Stimulated activated CD4-positive, alpha-beta T cell treated with anti-CD3 and anti-CD28 coated beads, Interleukin-4, amount 100 ng/mL, for 1 hour (primary cell): ENCODE data around the gene ZNF425.
"Not testable (repeated sequence)": the region's sequence is repeated elsewhere in the genome, so short reads cannot be mapped to it uniquely, and the experiment has no call there.

Source experiments
- DNase-seq: peaks from one replicate; pipeline ENCODE4 v3.0.0-alpha.2; 2020

ZNF425 gene, protein sequence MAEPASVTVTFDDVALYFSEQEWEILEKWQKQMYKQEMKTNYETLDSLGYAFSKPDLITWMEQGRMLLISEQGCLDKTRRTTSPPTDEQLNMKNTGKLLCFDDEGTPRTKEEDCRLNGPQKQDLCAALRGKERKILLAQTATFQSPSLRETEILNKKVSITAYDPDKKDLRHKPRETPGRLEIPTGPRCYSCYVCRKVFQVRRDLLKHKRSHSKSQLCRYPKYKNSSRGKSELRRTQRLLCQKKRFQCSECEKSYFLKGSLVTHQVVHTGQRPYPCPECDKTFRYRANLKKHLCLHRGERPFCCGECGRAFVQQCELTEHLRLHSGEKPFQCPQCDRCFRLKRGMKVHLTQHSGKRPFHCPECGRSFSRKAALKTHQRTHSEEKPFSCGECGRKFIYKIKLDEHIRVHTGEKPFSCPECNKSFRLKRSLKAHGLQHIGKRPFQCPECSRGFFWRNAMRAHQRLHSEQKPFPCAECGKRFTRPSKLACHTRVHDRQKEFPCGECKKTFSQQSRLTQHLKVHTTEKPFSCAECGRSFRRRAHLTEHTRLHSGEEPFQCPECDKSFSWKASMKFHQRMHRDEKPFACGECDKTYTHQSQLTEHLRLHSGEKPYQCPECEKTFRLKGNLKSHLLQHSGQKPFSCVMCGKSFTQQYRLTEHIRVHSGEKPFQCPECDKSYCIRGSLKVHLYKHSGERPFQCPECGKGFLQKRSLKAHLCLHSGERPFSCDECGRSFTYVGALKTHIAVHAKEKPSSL

DNA sequence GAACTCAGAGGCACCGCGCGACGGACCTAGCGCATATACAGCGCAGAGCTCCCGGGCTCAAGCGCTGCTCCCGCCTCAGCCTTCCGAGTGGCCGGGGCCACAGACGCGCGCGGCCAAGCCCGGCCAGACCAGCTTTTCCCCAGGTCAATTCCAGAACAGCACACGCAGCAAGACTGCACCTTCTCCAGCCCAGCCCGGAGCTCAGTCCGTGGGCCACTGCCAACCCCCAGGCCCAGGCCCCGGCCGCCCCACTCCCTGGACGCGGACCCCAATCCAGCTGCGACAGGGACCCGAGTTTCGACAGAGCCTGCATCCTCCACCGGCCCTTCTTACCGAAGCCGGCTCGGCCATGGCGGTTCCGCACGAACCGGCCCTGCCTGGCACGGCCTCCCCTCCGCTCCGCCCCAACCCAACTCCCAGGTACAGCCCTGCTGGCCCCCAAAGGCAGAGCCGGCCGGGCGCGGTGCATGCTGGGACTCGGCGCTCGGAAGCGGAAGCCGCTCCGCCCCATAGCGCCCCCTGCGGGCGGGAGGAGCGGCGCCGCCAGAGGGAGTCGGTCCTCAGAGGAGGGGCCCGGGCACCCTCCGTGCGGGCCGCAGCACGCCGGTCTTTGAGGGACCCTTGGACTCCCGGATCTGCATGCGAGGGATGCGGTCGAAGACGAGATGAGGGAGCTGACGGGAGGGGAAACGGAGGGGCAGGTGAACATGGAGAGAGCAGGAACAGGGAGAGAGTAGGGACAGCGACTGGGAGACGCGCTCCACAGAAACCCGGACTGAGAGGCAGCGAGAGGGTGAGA, at the start of gene ZNF425:
TSS of gene ZNF425 (minus strand) at position 462 of the 799 bp plus-strand sequence. CDS start at position 351, 111 bp downstream.
- DNase-seq: peak; percentile 96

DNA sequence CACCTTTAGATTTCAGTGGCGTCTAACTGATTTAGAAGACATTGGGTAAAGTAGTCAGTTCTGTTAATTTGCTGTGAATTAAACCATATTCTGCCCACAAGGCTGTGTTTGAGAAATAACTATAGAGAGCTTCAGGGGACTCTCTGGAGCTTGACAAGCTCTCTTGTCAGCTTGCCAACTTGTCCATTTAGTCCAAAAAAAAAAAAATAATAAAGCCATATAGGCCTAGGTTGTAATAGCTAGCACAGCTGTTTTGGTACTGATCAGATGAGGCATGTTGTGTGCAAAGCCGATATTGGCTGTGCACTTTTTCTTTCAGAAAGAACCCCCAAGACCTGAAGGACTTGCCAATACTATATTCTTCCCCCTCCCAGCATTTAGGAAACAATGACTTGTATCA, 49.0 kb upstream of the ZNF425 start:
- no peak for DNase-seq

DNA sequence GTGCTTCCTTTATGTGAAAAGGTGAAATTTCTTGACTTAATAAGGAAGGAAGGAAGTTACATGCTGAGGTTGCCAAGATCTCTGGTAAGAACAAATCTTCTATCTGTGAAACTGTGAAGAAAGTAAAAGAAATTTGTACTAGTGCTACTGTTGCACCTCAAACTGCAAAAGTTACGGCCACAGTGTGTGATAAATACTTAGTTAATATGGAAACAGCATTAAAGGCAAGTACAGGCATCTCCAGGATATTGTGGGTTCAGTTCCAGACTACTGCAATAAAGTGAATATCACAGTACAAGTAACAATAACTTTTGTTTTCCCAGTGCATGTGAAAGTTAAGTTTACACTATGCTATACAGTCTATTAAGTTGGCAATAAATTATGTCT, 46.4 kb upstream of the ZNF425 start:
- DNase-seq: no peak

DNA sequence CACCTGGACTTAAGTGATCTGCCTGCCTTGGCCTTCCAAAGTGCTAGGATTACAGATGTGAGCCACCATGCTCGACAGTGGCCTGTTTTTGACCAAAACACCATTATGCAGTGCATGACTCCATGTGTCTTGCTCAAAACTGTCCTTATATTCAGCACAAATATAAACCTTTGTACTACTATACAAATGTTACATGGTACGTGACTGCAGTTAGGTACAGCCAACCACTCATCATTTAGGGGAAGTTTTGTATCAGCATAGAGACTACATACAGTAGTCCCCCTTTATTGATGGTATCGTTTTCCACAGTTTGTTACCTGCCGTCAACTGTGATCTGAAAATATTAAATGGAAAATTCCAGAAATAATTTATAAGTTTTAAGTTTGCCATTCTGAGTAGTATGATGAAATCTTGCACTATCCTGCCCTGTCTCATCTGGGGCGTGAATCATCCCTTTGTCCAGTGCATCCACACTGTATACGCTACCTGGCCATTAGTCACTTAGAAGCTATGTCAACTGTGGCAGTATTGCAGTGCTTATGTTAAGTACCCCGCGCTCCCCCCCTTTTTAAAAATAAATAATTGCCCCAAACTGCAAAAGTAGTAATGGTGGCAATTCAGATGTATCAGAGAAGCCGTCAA, 45.9 kb upstream of the ZNF425 start:
- no peak for DNase-seq

DNA sequence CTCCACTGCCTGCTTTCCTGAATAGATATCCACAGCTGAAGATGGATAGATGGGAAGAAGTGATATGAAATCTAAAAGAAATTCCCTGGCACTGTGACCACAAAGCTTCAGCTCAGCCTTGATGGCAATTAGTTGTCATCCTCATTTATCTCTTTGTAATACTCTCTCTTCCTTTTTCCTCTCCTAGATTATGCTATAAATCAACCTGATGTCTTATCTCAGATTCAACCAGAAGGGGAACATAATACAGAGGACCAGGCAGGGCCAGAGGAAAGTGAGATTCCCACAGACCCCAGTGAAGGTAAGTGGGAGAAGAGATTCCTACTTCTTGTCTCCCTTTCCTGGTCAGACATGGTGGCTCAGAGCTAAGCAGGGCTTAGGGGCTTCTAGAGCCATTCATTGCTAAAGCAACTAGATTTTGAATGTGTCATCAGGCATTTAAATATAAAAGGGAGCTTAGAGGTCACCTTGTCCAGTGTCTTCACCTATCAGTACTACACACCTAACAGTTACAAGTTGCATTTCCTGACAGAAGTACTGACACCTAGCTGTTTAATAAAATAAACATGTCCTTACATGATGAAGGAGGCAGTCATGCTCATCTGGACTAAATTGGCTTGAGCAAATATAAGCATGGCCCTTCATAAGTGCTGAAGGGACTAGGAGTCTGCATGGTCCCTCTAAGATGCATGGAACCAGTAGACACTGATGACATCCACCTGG, 40.7 kb upstream of the ZNF425 start:
- no peak for DNase-seq

DNA sequence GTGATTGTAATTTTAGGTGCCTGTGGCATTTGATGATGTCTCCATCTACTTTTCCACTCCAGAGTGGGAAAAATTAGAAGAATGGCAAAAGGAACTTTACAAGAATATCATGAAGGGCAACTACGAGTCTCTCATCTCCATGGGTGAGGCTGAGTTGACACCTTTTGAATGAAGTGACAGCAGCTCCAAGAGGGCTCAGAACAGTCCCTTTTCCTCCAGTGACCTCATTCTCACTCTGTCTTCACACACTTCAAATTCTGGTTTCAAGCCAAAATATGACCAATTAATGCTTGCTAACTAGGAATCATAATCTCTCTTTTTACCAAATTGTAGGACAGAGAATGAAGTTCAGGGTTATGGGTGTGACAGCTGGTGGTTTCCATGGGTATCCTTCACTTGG, 40.0 kb upstream of the ZNF425 start:
- DNase-seq: no peak

DNA sequence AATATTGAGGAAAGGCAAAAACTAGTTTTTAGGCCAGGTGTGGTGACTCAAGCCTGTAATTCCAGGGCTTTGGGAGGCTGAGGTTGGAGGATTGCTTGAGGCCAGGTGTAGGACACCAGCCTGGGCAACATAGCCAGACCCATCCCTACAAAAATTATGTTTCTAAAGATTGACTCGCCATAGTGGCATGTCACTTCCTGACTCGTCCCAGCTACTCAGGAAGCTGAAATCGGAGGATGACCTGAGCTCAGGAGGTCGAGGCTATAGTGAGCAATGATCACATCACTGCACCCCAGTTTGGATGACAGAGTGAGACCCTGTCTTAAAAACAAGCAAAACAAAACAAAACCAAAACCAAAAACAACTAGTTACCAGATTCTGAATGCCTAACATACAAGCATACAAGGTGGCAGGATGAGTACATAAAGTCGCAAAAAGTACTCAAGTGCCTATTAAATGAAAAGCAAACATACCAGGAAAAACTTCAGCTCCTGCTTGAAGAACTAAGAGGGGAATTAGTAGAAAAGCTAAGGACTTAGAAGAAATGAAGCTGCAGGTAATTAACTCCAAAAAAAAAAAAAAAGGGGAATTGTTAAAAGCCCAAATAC, 35.2 kb upstream of the ZNF425 start:
- no peak for DNase-seq

DNA sequence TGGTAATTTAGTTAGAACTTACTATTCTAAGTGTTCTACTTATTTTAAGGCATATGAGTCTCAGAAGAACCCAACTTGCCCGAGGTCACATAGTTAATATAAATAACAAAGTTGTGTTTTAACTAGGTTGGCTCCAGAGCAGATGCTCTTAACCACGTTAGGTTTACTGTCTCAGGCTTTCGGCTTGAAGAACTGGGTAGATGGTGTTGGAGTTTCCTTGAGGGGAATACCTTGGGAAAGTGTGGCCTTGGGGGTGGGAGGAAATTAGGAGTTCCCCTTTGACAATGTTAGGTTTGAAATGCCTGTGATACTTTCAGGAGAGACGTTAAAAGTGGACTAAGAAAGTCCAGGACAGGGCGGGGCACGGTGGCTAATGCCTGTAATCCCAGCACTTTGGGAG, 30.8 kb upstream of the ZNF425 start:
- no peak for DNase-seq

DNA sequence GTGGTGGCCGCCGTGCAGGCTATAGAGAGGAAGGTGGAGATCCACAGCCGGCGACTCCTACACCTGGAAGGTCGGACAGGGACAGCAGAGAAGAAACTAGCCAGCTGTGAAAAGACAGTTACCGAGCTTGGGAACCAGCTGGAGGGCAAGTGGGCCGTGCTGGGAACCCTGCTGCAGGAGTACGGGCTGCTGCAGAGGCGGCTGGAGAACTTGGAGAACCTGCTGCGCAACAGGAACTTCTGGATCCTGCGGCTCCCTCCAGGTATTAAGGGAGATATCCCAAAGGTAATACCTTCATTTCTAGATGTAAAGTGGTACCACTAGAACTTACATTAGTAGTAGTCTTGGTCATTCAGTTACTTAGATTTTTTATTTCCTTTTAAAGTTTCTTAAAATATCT, 27.9 kb upstream of the ZNF425 start:
- no peak for DNase-seq

DNA sequence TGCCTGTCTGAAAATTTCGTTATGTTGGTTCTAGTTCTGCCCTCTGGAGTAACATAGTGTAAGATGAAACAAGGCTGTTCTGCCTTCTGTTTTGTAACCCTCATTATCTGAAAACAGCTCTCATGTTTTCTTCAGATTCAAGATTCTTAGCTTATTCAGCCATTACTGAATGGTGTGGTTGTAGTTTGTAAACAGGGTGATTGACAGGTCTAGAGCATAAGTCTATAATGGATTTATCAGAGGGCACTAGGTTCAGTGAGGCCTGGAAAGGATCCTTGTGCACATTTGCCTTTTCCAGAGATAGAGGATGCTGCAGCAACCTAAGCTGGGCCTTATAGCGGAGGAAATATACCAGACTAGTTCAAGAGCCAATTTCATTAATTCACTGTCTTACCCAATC, 27.2 kb upstream of the ZNF425 start:
- DNase-seq: no peak

DNA sequence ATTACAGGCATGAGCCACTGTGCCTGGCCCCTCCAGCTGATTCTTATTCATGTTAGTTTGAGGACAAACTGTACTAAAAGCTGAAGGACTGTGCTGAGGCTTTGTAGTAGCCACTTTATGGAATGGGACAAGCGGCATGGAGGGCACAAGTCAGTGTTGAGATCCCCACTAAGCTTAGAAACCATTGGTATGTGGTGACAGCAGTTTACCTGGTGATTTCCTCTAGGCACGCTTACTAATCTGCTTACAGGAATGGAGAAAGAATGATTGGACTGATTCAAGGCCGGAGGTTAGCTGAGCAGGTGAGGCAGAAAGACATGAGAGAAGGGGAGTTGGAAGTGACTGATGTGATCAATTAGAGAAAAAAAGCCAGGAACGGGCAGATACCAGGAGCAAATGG, 24.9 kb upstream of the ZNF425 start:
- no peak for DNase-seq

DNA sequence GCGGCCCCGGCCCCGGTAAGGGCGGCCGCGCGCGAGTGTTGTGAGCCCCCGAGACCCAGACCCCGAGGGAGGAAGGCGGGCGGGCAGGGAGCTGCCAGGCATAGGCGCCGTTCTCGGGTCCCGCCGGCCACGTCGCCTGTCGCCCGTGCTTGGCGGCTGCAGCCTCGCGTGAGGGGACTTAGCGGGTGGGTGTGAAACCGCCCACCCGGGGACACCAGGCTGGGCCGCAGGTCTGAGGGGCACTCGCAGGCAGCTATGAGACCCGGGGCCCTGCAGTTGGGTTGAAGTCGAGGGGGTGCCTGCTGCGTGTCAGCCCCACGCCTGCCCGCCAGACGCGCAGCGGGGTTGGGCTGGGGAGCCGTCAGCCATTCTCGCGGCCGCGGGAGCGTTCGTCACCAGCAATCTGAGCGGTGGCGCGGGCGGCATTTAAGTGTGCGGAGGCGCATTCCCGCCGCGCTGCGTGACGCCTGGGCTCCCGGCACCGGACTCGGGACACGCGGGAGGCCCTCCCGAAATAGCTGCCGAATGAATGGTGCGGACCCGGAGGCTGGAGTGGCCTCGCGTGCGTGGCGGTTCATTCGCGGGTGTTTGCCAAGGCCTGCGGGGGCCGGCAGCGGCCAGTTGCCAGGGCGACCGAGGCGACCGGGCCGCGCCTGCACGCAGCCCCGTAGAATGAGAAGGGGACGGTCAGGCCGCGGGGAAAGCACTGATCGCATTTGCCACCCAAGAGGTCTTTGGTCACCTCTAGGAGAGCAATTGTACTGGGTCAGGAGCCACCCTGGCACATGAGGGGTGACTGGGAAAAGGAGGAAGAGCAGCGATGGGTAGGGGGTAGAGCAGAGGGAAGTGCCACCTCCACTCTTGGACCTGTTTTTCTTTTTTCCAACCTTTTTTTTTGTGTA, 21.9 kb upstream of the ZNF425 start:
- peak; percentile 68 for DNase-seq

DNA sequence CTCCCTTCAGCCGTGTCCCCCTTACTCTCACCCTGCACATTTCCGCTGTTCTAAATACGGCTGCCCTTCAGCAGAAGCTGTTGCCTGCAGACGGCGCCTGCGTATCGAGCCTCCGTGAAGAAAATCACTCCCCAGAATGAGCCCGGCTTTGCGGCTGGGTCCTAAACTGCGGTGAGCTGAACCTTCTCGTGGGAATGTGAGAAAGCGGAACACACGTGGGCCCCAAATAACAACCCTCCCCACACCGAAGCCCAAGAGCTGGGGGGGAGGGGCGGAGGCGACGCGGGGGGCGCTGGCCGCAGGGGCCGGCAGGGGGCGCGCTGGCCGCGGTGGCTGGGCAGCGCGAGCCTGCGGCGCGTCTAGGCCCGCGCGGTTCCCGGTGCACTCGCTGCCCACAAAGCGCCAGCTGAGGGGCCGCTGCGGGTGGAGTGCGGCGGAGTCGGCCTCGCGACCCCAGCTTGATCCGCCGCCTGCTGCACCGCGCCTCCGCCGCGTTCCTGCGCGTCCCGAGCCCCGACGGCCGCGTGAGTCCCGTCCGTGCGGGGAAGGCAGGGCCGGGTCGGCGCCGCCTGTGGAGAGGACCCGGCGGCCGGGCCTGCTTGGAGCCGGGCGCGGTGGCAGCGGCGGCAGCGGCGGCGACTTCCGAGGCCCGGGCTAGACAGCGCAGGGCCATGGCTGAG, 21.1 kb upstream of the ZNF425 start, which contains the start of gene ZNF398:
TSS of gene ZNF398 (plus strand) at position 382 of the 680 bp plus-strand sequence. CDS start at position 672, 290 bp downstream.
- DNase-seq: peak; percentile 81

DNA sequence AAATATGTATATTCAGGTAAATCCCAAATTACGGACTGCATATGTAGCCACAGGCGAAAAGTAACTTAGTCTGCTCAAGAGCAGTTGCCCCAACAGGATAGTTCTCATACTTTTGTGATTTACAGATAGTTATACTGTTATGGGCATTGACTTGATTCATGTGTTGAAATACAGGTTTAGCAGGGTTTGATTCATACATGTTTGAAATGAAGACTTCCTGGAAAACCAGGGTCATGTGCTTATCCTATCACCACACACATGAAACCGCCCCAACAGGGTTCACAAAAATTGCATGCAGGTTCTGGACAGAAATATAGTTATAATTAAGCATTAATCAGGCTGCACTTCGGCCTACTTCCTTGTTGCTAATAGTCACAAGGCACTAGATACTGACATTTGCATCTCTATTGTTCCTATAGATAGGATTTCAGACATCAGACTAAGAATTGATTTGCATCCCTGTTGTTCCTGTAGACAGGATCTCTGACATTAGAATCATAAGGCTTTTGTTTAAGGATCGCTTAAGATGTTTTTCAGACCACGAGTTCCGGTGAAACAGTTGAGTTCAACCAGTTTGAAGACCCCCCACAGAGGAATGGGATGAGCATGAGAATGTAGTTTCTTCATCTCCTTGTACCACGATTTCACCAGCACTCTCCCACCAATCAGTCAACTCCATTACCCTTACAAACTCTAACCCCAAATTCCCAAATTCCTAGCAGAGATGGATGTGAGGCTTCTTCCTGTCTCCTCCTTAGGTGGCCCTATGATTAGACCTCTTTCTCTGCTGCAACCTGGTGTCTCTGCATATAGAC, 19.1 kb upstream of the ZNF425 start:
- DNase-seq: no peak

DNA sequence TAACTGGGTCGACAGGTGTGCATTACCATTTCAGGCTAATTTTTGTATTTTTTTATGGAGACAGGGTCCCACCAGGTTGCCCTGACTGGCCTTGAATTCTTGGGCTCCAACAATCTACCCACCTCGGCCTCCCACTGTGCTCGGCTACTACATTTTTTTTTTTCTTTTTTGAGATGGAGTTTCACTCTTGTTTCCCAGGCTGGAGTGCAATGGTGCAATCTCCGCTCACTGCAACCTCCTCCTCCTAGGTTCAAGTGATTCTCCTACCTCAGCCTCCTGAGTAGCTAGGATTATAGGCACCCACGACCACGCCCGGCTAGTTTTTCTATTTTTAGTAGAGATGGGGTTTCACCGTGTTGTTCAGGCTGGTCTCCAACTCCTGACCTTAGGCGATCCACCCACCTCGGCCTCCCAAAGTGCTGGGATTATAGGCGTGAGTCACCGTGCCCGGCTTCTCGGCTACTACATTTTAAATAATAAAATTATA, 18.4 kb upstream of the ZNF425 start:
- not testable (repeated sequence) for DNase-seq

DNA sequence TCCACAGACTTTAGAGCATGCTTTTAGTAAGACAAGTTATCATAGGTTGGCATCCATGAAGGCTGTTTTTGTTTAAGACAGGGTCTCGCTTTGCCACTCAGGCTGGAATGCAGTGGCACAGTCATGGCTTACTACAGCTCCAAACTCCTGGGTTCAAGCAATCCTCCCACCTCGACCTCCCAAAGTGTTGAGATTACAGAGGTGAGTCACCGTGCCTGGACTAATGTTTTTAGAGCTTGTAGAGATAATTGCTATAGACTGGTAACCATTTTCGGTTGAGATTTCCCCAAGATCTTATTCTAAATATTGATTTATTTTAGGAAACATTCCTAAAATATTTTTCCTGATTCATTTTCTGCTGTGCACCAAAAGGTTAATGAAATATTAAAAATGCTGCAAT, 15.8 kb upstream of the ZNF425 start:
- DNase-seq: no peak

DNA sequence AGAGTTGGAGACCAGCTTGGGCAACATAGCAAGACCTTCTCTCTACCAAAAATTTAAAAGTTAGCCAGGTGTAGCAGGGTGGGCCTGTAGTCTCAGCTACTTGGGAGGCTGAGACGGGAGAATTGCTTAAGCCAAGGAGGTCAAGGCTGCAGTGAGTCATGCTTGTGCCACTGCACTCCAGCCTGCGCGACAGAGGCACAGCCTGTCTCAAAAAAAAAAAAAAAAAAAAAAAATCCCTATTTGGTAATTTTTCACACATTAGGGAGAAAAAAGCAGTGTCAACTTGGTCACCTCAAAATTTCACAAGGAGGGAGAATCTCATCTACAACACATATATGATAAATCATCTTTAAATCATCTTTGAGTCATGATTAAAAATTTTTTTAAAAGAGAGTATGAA, 14.7 kb upstream of the ZNF425 start:
- DNase-seq: no peak

DNA sequence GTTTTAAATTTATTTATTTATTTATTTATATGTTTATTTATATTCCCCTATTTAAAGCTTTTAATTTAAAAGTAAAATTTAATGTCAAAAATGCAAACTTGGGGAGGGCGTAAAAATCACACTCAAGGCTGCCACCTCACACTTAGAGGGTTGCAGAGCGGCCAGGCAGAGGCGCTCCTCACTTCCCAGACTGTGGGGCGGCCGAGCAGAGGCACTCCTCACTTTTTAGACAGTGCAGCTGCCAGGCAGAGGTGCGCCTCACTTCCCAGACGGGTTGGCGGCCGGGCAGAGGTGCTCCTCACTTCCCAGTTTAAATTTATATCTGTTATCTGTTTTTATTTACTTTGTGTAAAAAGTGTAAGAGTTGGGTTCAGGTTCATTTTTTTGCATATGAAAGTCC, 10.0 kb upstream of the ZNF425 start:
- DNase-seq: no peak
